Inflammatory macrophage treated with lipopolysaccharide for 1 hour (primary cell): ENCODE data around the gene CABP4.
"Not testable (repeated sequence)": the region's sequence is repeated elsewhere in the genome, so short reads cannot be mapped to it uniquely, and the experiment has no call there.

Source experiments
- DNase-seq, 2 donors: peaks; one replicate each; pipeline ENCODE4 v3.0.0-alpha.2; 2020 to 2022

Gene CABP4

DNA sequence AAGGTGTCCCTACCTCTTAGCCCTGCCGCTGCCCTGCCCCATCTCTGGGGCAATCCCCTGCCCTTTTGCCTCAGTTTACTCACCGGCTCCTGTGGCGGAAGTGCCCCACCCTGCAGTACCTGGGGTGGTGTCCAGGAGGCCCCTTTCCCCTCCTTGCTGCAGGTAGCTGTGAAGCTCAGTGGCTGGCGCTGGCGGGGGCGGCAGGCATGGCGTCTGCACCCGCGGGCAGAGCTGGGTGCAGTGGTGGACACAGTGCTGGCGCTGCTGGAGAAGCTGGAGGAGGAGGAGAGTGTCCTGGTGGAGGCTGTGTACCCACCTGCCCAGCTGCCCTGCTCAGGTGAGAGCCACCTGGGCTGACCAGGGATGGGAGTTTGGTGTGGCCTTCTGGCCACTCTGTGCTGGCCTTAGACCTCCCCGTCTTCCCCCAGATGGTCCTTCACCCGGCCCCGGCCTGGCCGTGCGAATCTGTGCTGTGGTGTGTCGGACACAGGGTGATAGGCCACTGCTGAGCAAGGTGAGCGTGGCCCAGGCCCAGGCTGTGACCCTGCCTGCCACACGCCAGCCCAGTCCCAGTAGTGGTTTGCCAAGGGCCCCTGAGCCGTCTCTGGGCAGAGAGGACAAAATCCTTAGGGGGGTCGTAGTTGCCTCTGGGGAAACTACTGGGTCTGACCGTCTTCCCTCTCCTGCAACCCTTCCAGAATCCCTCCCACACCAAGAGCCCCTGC, 35.7 kb upstream of the CABP4 start:
- DNase-seq: no peak

- no peak for DNase-seq
These were observed 35.0 kb upstream of the CABP4 start for GRCh38 chr11:67420147-67420645.

- peak; percentile 80 to 95 for DNase-seq
These were observed 34.3 kb upstream of the CABP4 start for GRCh38 chr11:67420646-67421429.

- no peak for DNase-seq
These were observed 33.6 kb upstream of the CABP4 start for GRCh38 chr11:67421430-67422031.

DNA sequence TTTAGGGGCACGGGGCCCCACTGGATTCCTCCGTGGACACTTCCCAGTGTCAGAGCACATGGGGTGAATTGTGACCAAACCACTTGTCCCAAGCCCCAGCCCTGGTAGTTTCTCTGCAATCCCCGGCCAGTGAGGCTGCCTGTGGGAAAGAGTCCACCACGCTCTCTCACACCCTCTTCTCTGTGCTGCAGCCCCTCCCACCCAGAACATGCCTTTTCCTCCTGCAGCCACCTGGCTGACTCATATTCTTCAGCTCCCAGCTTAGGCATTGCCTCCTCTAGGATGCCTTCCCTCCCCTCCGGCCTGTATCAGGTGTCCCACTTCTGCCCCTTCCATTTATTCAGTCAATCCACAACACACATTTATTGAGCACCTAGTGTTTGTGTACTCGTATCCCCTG, 32.3 kb upstream of the CABP4 start:
- DNase-seq: no peak

- DNase-seq: no peak
These were observed 31.7 kb upstream of the CABP4 start for GRCh38 chr11:67423466-67423865.

DNA sequence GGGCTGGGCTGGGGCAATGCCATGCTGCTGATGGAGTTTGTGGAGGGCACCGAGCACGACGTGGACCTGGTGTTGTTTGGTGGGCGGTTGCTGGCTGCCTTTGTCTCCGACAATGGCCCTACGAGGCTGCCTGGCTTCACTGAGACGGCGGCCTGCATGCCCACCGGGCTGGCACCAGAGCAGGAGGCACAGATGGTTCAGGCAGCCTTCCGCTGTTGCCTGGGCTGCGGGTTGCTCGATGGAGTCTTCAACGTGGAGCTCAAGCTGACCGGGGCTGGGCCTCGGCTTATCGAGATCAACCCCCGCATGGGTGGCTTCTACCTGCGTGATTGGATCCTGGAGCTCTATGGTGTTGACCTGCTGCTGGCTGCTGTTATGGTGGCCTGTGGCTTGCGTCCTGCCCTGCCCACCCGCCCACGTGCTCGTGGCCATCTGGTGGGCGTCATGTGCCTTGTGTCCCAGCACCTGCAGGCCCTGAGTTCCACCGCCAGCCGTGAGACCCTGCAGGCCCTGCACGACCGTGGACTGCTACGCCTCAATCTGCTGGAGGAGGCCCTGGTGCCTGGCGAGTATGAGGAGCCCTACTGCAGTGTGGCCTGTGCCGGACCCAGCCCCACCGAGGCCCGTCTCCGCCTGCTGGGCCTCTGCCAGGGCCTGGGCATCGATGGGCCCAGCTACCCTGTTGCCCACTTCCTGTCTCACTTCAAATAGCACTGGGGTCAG, 31.1 kb upstream of the CABP4 start:
- DNase-seq: no peak

- not testable (repeated sequence) for DNase-seq
These were observed 27.7 kb upstream of the CABP4 start for GRCh38 chr11:67427364-67427859.

DNA sequence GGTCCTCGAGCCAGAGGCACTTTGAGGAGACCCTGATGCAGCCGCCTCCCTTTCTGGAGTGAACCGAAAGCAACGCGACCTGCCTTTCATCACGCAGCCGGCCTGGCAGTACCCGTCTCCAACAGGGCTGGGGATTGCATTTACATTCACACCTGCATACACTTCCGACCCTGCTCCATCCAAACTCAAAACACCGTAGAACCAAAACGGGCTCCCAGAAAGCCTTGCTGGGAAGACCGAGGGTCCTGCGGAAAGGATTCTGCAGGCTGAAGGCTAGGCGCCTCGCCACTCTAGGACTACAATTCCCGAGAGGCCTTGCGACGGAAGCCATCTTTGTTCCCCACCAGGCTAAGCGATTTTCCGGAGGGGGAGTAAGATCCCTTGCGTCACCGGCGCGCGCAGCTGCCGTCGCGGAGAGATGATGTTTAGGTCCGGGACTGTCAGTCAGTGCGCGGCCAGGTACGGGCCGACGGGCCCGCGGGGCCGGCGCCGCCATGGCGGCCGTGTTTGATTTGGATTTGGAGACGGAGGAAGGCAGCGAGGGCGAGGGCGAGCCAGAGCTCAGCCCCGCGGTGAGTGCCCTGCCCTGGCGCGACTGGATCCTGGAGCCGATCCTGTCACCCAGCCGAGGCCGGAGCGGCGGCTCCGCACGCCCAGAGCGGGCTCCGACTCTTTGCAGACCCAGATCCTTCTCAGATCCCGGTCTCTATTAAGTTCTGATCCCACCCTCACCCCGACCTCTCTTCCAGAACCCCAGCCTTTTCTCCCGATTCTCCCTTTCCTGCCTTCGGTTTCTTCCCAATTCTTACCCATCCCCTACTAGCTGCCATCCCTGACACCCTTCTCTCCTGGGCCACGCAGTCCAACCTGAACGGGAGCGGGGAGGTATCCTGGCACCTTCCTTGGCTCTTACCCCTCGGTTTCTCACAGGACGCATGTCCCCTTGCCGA, 26.8 kb upstream of the CABP4 start, which contains the start of gene RPS6KB2:
TSS of gene RPS6KB2 (plus strand) at position 443 of the 950 bp plus-strand sequence. CDS start at position 495, 52 bp downstream.
- peak; percentile 93 to 100 for DNase-seq

- DNase-seq: no peak
These were observed 26.0 kb upstream of the CABP4 start for GRCh38 chr11:67429038-67429668.

DNA sequence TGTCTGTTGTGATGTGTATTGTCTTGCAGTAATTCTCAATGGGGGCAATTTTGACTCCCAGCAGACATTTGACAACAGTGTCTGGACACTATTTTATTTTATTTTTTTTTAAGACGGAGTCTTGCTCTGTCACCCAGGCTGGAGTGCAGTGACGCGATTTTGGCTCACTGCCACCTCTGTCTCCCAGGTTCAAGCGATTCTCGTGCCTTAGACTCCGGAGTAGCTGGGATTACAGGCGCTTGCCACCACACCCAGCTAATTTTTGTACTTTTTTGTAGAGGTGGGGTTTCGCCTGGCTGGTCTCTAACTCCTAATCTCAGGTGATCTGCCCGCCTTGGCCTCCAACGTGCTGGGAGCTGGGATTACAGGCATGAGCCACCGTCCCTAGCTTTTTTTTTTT, 25.4 kb upstream of the CABP4 start:
- no peak for DNase-seq

- no peak for DNase-seq
These were observed 23.6 kb upstream of the CABP4 start for GRCh38 chr11:67431346-67432249.

GRCh38 chr11:67432655-67433349, 22.4 kb upstream of the CABP4 start:
- DNase-seq: no peak

GRCh38 chr11:67433536-67434394, 21.4 kb upstream of the CABP4 start:
- no peak for DNase-seq

- DNase-seq: no peak
These were observed 20.7 kb upstream of the CABP4 start for GRCh38 chr11:67434395-67434881.

DNA sequence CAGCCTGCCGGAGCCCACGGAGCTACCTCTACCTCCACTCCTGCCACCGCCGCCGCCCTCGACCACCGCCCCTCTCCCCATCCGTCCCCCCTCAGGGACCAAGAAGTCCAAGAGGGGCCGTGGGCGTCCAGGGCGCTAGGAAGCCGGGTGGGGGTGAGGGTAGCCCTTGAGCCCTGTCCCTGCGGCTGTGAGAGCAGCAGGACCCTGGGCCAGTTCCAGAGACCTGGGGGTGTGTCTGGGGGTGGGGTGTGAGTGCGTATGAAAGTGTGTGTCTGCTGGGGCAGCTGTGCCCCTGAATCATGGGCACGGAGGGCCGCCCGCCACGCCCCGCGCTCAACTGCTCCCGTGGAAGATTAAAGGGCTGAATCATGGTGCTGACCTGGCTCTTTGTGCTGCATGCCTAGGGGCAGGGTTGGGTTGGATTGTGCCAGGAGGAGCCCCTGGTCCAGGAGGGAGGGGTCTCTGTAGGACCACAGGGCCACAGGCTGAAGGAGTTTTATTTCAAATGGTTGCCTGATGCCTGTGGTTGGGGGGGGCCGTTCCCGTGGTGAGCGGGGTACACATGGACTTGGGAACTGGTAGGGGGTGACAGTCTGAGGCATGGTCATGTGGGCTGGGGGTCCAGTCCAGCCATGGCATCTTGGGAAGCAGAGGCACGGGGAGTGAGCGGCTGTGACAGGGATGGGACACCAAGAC, 20.0 kb upstream of the CABP4 start:
- DNase-seq: no peak

- DNase-seq: no peak
These were observed 19.3 kb upstream of the CABP4 start for GRCh38 chr11:67435727-67436458.
